Right forelimb (tissue), 1 donor: ENCODE results near the gene CDK11A.

Experiments
- DNase-seq: peaks from one replicate; pipeline ENCODE4 v3.0.0-alpha.2; 2018

Gene CDK11A

GRCh38 chr1:1658583-1659549 lies 65.3 kb downstream of the CDK11A start, which contains the start of gene CDK11B:
TSS of gene CDK11B (minus strand) at chr1:1659004. CDS start at chr1:1657485, 1,519 bp downstream.
- DNase-seq: peak; percentile 96
